HCT116 (cell line): ENCODE measurements around the gene RPS27A.

Source experiments
- CTCF ChIP-seq, 3 experiments: fragments of 200-600 bp in 1 of 3; sonication (generic) in 1 of 3; IDR thresholded peaks in 2 of 3; conservative IDR thresholded peaks in 1 of 3; 2 replicates each; pipeline ENCODE4 v1.5.1; 2012 to 2017; ENCODE audit warnings: low read depth in 2 of 3, low read length in 2 of 3, antibody characterized with exemption in 1 of 3, borderline replicate concordance in 1 of 3, control low read depth in 1 of 3, mild to moderate bottlenecking in 1 of 3, mixed read lengths in 1 of 3, mixed run types in 1 of 3, moderate library complexity in 1 of 3; ENCODE audit not compliant: insufficient read depth in 1 of 3
- ELF1 ChIP-seq: IDR thresholded peaks from 2 replicates; pipeline ENCODE4 v1.6.1; 2012; ENCODE audit warnings: low read depth, borderline replicate concordance
- EZH2 ChIP-seq: fragments of 200-600 bp; sonication (generic); IDR thresholded peaks from 2 replicates; pipeline ENCODE4 v1.6.1; 2017; ENCODE audit warnings: antibody characterized with exemption, mixed run types
- EZH2phosphoT487 ChIP-seq: fragments of 200-600 bp; IDR thresholded peaks from 2 replicates; pipeline ENCODE4 v1.6.1; 2018; ENCODE audit warnings: antibody characterized with exemption, borderline replicate concordance
- POLR2A ChIP-seq: IDR thresholded peaks from 2 replicates; pipeline ENCODE4 v1.7.0; 2011; ENCODE audit warnings: borderline replicate concordance; ENCODE audit not compliant: insufficient read depth, insufficient read length; ENCODE audit errors: extremely low read depth
- POLR2AphosphoS5 ChIP-seq: IDR thresholded peaks from 2 replicates; pipeline ENCODE4 v1.6.1; 2011; ENCODE audit warnings: mild to moderate bottlenecking, low read depth, low read length, moderate library complexity
- SP1 ChIP-seq: IDR thresholded peaks from 2 replicates; pipeline ENCODE4 v1.6.1; 2012; ENCODE audit warnings: low read depth
- YY1 ChIP-seq: IDR thresholded peaks from 2 replicates; pipeline ENCODE4 v1.6.1; 2011; ENCODE audit warnings: low read length, low read depth, moderate library complexity, mild to moderate bottlenecking; ENCODE audit not compliant: insufficient replicate concordance; ENCODE audit errors: extremely low read depth
- ZFX ChIP-seq: fragments of 450-650 bp; IDR thresholded peaks from 2 replicates; pipeline ENCODE4 v1.6.1; 2017
- ZNF274 ChIP-seq: fragments of 200-500 bp; sonication (Bioruptor generic); IDR thresholded peaks from 2 replicates; pipeline ENCODE4 v1.6.1; 2014; ENCODE audit warnings: mild to moderate bottlenecking, low read depth, low read length, inconsistent platforms

GRCh38 chr2:55245411-55245810, 12.9 kb downstream of the RPS27A start:
- TF ChIP-seq CTCF (IDR thresholded peaks at IDR 0.05 in 2 of 3, conservative IDR thresholded peaks at IDR 0.05 in 1 of 3; ENCODE audit: borderline replicate concordance in 1 of 3, insufficient read depth in 1 of 3, low read depth in 2 of 3, low read length in 2 of 3) (no peak), POLR2A (no peak), EZH2phosphoT487 (no peak), SP1 (no peak), ELF1 (no peak), EZH2 (no peak), YY1 (no peak), POLR2AphosphoS5 (no peak), ZNF274 (no peak), ZFX (no peak)
